NCI-H1092 treated with DMSO at 0.1 percent for 48 hours (cell line): ENCODE results near the gene METRNL.
"Not testable (repeated sequence)": the region's sequence is repeated elsewhere in the genome, so short reads cannot be mapped to it uniquely, and the experiment has no call there.

ENCODE experiments used
- DNase-seq: peaks from one replicate; lab custom pipeline; 2025; lab: John Stamatoyannopoulos, UW

Gene METRNL, protein sequence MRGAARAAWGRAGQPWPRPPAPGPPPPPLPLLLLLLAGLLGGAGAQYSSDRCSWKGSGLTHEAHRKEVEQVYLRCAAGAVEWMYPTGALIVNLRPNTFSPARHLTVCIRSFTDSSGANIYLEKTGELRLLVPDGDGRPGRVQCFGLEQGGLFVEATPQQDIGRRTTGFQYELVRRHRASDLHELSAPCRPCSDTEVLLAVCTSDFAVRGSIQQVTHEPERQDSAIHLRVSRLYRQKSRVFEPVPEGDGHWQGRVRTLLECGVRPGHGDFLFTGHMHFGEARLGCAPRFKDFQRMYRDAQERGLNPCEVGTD

GRCh38 chr17:83079352-83079747 lies at the start of gene METRNL:
Gene METRNL, plus strand, starts transcription at chr17:83079609. Its CDS starts 207 bp downstream, at chr17:83079816.
- peak; percentile 17 for DNase-seq

DNA sequence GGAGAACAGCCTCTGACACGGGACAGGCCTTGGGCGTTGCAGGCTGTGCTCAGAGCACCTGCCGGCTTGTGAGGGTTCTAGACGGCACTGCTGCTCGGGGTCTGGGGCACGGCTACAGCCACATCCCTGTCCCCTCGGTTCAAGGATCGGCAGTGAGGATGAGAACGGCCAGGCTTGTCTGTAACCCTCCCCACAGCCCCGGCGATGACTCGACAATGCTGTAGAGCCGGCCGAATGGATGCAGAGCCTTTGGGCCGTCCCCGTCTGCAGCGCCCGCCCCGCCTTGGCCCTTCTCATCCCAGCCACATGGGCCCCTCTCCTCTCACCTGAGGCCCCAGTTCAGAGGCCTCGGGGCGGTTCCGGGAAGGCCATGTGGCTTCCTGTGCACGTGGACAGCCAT lies 49.0 kb upstream of the METRNL start:
- DNase-seq, result no peak

GRCh38 chr17:83031321-83031945 lies 48.0 kb upstream of the METRNL start:
- DNase-seq, result no peak

DNA sequence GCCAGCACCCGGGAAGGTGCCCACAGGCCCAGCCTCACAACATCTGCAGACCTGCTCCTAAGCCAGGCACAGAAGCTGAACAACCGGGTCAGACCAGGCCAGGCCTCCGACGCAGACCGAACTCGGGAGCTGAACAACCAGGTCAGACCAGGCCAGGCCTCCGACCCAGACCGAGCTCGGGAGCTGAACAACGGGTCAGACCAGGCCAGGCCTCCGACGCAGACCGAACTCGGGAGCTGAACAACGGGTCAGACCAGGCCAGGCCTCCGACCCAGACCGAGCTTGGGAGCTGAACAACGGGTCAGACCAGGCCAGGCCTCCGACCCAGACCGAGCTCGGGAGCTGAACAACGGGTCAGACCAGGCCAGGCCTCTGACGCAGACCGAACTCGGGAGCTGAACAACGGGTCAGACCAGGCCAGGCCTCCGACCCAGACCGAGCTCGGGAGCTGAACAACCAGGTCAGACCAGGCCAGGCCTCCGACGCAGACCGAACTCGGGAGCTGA lies 47.4 kb upstream of the METRNL start:
- not testable (repeated sequence) for DNase-seq

GRCh38 chr17:83032781-83033180 lies 46.6 kb upstream of the METRNL start:
- DNase-seq, result no peak

DNA sequence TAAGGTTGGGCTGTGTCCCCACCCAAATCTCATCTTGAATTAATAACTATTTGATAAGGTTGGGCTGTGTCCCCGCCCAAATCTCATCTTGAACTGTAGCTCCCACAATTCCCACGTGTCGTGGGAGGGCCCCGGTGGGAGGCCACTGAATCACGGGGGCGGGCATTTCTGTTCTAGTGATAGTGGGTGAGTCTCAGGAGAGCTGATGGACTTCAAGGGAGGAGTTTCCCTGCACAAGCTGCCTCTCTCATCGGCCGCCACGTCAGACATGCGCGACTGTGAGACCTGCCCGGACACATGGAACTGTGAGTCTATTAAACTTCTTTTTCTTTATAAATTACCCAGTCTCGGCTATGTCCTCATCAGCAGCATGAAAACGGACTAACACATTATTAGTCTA lies 44.9 kb upstream of the METRNL start:
- no peak for DNase-seq

DNA sequence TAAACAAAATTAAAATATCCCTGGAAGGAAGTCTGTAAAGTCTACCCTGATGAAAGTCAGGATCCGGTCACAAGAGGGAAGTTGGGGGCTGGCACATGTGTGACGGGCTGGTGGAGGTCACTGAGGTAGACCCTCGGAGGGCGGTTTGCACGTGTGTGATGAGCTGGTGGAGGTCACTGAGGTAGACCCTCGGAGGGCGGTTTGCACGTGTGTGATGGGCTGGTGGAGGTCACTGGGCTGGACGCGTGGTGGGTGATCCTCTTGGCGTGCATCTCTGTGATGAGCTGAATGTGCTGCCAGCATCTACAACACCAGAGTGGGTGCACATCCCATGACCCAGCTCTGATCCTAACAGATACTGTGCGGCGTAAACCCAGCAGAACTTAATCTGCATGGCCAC lies 43.7 kb upstream of the METRNL start:
- DNase-seq, result no peak

DNA sequence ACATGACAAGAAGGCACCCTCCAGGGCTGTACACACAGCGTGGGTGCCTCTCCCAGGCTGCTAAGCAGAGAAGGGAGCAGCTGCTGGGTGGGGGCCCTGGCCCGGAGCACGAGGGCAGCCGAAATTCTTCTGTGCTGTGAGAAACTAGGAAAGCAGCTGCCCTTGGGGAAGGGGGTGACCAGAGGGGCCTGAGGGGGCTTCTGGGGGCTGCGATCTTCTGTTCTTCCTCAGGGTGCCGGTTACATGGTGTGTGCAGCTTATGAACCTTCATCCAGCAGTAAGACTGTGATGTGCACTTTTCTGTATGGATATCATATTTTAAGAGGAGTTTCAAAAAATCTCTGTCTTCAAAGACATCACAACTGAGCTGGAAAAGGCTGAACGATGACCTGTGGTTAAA lies 43.2 kb upstream of the METRNL start:
- DNase-seq, result no peak

- DNase-seq, result no peak
Observed at GRCh38 chr17:83036666-83037065, 42.7 kb upstream of the METRNL start.

- DNase-seq, result no peak
Observed at GRCh38 chr17:83037084-83037873, 42.1 kb upstream of the METRNL start.

DNA sequence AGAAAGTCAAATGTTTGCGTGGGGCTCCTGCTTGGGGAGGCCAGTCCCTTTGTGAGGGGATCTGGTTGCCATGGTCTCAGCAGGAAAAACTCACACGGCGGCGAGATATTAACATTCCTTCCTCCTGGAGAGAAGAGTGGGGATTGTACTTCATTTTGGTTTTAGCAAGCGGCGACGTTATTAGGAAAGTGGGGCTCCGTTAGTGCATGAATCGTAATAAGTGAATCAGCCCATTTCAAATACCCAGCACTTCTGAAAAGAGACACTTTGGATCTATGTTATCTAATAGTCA lies 41.6 kb upstream of the METRNL start:
- no peak for DNase-seq

GRCh38 chr17:83038983-83039382 lies 40.4 kb upstream of the METRNL start:
- DNase-seq, result not testable (repeated sequence)

GRCh38 chr17:83041305-83041704 lies 38.1 kb upstream of the METRNL start:
- DNase-seq, result no peak

DNA sequence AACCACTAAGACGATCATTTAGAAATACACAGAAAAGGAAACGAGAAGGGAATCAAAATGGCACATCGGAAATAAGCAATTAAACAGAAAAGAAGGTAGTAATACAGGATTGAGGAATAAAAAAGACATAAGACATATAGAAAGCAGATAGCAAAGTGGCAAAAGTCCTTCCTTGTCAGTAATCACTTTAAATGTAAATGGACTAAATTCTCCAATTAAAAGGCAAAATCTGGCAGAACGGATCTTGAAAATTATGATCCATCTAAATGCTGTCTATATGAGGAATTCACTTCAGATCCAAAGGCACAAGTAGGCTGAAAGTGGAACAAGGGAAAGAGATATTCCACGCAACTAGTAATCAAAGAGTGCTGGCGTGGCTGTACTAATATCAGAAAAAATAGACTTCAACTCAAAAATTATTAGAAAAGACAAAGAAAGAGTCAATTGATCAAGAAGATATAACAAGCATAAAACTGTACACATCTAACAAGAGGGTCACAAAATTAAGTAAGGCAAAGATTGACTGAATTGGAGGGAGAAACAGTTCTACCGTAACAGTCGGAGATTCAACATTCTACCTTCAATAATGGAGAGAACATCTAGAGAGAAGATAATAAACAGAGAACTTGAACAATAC lies 36.8 kb upstream of the METRNL start:
- no peak for DNase-seq

DNA sequence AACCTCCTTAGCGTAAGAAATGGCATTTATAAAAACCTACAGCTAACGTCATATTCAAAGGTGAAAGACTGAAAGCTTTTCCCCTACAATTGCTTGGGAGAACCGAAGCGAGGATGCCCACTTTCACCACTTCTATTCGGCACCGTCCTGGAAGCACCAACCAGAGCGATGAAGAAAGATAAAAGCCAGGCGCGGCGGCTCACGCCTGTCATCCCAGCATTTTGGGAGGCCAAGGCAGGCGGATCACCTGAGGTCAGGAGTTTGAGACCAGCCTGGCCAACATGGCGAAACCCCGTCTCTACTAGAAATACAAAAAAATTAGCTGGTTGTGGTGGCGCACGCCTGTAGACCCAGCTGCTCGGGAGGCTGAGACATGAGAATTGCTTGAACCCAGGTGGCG lies 34.9 kb upstream of the METRNL start:
- not testable (repeated sequence) for DNase-seq

GRCh38 chr17:83046448-83047181 lies 32.8 kb upstream of the METRNL start:
- DNase-seq, result no peak

GRCh38 chr17:83047182-83047478 lies 32.3 kb upstream of the METRNL start:
- DNase-seq, result no peak

- not testable (repeated sequence) for DNase-seq
Observed at GRCh38 chr17:83047818-83048475, 31.5 kb upstream of the METRNL start.

DNA sequence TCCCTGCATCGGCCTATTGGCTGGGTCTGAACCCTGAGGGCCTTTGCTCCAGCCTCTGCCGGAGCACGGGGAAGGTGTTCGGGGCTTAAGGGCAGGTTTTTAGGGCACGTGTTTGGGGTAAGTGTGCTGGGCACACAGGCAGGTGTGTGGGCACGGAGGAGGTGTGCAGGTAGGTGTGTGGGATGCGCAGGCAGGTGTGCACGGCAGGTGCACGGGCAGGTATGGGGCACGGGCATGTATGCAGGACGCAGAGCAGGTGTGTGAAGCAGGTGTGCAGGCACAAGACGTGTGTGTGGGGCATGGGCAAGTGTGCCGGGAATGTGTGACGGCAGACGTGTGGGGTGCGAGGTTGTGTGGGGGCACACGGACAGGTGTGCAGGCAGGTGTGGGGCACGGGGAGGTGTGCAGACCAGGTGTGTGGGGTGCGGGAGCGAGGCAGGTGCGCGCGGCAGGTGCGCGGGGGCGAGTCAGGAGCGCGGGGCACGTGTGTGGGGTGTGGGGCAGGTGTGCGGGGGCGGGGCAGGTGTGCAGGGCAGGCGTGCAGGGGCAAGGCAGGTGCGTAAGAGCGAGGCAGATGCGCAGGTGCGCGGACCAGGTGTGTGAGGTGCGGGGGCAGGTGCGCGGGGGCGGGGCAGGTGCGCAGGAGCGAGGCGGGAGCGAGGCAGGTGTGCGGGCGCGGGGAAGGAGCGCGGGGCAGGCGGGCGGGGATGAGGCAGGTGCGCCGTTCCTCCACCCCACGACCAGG lies 28.6 kb upstream of the METRNL start:
- no peak for DNase-seq

- peak; percentile 94 for DNase-seq
Observed at GRCh38 chr17:83051396-83052240, 27.8 kb upstream of the METRNL start.
